ENCODE measurements around the gene CPXM1.

CPXM1 gene

DNA sequence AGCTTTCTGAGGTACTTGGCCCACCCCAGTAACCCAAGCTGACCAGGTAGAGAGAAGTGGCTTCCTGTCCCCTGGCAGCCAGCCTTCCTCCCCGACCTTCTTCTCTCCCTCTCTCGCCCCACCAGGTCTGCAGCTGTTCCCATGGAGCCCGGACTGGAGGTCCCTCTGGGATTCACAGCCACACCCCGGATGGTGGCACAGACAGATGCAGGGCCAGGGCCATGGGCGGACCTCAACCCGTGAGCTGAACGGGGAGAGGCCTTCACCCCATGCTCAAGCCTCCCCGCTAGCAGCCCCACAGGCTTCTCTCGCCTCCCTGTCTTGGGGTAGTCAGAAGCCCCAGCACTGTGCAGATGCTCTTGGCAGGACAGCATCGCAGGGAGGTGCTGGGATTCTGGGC is 41.3 kb downstream of the CPXM1 start:
- DNase-seq (ENCODE audit: low read depth) = no peak
- TF ChIP-seq, protein P1, sequence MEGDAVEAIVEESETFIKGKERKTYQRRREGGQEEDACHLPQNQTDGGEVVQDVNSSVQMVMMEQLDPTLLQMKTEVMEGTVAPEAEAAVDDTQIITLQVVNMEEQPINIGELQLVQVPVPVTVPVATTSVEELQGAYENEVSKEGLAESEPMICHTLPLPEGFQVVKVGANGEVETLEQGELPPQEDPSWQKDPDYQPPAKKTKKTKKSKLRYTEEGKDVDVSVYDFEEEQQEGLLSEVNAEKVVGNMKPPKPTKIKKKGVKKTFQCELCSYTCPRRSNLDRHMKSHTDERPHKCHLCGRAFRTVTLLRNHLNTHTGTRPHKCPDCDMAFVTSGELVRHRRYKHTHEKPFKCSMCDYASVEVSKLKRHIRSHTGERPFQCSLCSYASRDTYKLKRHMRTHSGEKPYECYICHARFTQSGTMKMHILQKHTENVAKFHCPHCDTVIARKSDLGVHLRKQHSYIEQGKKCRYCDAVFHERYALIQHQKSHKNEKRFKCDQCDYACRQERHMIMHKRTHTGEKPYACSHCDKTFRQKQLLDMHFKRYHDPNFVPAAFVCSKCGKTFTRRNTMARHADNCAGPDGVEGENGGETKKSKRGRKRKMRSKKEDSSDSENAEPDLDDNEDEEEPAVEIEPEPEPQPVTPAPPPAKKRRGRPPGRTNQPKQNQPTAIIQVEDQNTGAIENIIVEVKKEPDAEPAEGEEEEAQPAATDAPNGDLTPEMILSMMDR (IDR thresholded peaks at IDR 0.05; ENCODE audit: insufficient read depth, low read depth, low read length, missing control alignments) = no peak
- H3K4me3 ChIP-seq (ENCODE audit: low read depth, low read length) = no peak overlapping the region

DNA sequence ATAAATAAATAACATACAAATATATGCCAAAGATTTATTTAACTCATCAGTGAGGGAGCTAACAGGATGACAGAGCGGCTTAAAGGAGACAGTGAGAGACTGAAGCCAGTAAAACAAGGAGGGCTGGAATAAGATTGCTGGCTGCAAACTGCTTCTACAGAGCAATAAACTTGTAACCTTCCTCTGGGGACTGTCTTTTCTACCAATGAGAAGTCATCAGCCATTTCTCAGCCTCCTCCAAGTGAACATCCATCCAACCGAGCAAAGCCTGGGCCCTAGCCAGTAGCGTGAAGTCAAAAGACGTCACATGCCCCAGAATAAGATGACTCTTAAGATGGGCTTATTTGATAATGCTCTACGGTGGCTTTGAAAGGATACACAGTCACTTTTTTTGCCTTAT is 42.5 kb downstream of the CPXM1 start:
- no peak overlapping the region for H3K4me3 ChIP-seq (ENCODE audit: low read depth, low read length)
- TF ChIP-seq, protein P1 (IDR thresholded peaks at IDR 0.05; ENCODE audit: insufficient read depth, low read depth, low read length, missing control alignments) = no peak
- no peak for DNase-seq (ENCODE audit: low read depth)

DNA sequence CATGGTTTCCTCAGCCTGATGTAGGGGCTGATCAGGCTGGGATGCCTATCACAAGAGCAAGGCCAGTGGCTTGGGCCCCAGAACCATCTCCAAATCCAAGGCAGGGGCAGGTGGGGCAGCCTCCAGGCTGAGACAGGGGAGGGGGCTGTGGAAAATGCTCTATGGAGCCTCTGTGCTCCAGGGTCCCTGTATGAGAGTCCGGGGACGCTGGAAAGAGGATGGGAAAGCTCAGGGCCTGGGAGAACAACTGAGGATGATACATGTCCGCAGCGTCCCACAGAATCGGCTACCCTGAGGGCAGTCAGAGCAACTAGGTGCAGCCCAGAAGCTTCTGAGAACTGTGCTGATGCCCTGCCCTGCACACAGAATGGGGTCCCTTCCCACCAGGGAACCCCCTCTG is 43.4 kb downstream of the CPXM1 start:
- DNase-seq (ENCODE audit: low read depth) = no peak
- H3K4me3 ChIP-seq (ENCODE audit: low read depth, low read length) = no peak overlapping the region
- TF ChIP-seq, protein P1 (IDR thresholded peaks at IDR 0.05; ENCODE audit: insufficient read depth, low read depth, low read length, missing control alignments) = no peak

DNA sequence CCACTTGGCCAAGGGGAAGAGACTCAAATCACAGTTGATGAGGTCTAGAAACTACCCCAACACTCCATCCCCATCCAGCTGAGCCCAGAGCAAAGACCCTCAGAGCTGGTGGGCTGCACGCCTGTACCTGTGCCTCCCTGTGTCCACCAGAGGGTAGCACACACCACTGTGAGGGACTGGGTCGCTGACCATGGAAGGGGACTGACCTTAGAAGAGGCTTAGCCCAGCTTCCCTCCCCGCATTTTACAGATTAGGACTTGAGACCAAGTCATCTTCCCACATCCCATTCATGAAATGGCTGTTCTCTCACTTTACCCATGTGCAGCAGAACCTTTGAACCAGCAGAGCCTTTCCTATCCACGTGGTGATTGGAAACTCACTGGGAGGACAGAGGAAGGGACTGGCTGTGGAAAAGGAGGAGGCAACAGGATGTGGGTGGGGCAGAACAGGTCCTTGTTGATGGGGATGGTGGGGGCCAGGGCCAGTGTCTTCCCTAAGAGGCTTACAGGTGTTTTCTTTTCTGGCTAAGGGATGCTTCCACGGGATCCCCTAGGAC is 44.3 kb downstream of the CPXM1 start:
- TF ChIP-seq, protein P1 (IDR thresholded peaks at IDR 0.05; ENCODE audit: insufficient read depth, low read depth, low read length, missing control alignments) = peak; percentile 41
- peak; percentile 25 for DNase-seq (ENCODE audit: low read depth)

DNA sequence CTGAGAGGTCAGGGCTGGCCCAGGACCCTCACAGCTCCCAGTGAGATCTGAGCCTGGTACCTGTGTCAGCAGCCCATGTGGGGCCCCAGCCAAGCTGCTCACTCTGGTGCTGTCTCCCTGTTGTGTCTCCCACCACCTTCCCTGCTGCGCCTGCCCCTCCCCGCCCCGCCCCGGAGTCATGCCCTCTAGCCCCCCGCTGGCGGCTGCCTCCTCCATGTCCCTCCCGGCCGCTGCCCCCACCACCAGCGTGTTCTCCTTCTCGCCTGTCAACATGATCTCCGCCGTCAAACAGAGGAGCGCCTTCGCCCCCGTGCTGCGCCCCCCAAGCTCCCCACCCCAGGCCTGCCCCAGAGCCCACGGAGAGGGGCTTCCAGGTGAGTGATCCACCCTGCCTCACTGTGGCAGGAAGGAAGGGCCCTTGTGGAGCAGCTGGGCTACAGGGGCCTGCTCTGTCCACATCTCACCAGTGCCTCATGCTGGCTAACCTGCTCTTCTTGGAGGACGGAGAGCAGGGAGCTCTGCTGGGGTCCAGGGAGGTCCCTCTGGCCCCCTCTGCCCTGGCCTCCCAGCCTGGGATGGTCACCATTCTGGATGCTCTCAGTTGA is 44.9 kb downstream of the CPXM1 start:
- no peak overlapping the region for H3K4me3 ChIP-seq (ENCODE audit: low read depth, low read length)
- DNase-seq (ENCODE audit: low read depth) = no peak
- TF ChIP-seq, protein P1 (IDR thresholded peaks at IDR 0.05; ENCODE audit: insufficient read depth, low read depth, low read length, missing control alignments) = no peak

More for the DNA sequence above, 44.3 kb downstream of the CPXM1 start:
- H3K4me3 ChIP-seq (ENCODE audit: low read depth, low read length) = no peak overlapping the region

DNA sequence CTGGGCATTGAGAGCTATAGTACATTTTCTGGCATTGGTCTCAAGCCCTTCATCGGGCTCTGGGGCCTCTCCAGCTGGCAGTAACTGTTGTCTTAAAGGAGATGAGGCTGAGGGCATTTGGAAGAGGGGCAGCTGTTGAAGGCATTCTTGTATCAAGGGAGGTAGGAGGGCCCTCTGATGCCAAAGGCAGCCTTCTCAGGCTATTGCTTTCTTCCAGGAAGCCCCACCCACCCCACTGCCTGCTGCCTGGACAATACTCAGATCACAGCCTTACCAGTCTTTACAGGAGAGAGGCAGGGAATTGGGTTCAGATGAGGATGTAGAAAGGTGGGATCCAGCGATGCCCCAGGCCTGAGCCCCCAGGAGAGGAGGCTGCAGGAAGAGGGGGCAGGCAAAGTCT is 46.0 kb downstream of the CPXM1 start:
- TF ChIP-seq, protein P1 (IDR thresholded peaks at IDR 0.05; ENCODE audit: insufficient read depth, low read depth, low read length, missing control alignments) = no peak
- no peak for DNase-seq (ENCODE audit: low read depth)

More for the DNA sequence above, 46.0 kb downstream of the CPXM1 start:
- no peak overlapping the region for H3K4me3 ChIP-seq (ENCODE audit: low read depth, low read length)

Measured in GM12865 (cell line).